ENCODE measurements around the gene ZNF239.

GRCh38 chr10:43619368-43619767, 45.0 kb upstream of the ZNF239 start:
- no peak for TF ChIP-seq CTCF (IDR thresholded peaks at IDR 0.05; ENCODE audit: extremely low read depth in 1 of 2, insufficient read depth in 1 of 2, low read depth in 1 of 2, low read length in 2 of 2)
- no peak for TF ChIP-seq JUN (IDR thresholded peaks at IDR 0.05; ENCODE audit: borderline replicate concordance, insufficient read depth, insufficient read length, low read depth)
- TF ChIP-seq POLR2A (IDR thresholded peaks at IDR 0.05; ENCODE audit: low read depth, low read length), result no peak
- TF ChIP-seq POLR2AphosphoS5 (IDR thresholded peaks at IDR 0.05; ENCODE audit: insufficient read depth, low read depth, low read length), result no peak
- no peak for TF ChIP-seq EZH2 (IDR thresholded peaks at IDR 0.05; ENCODE audit: borderline replicate concordance, low read depth, low read length, severe bottlenecking)
- no peak for TF ChIP-seq FOS (IDR thresholded peaks at IDR 0.05; ENCODE audit: borderline replicate concordance, insufficient read depth, low read length)
- no peak for TF ChIP-seq MAX (IDR thresholded peaks at IDR 0.05; ENCODE audit: insufficient read depth, insufficient read length)
- TF ChIP-seq GATA2 (IDR thresholded peaks at IDR 0.05; ENCODE audit: insufficient read depth, insufficient read length, low read depth, low read length), result no peak
- no peak for TF ChIP-seq MYC (IDR thresholded peaks at IDR 0.05; ENCODE audit: low read depth, low read length)
